GM12878 (cell line): ENCODE results near the gene PLCXD1. TPM values are rescaled to one million over a fixed set of nuclear protein-coding genes. Genes with fewer than 3 reads are reported as not detected.

Experiments used
- ATAC-seq: fragments of 200-7000 bp; cut with Tn5 transposase; 3 replicates; pipeline ENCODE4 v1.9.1; 2020; ENCODE audit warnings: mild to moderate bottlenecking, moderate library complexity
- BruUV-seq: library from RNA; stranded (reverse); fragments of 400-500 nt; replicated peaks from 2 replicates; lab custom pipeline; 2021; lab: Mats Ljungman, UMichigan
- CTCF ChIA-PET: fragments of 300-600 bp; sonication (Branson Sonifier 250); formaldehyde crosslinking; extraction: SDS; loops from one replicate; lab custom pipeline; 2021; ENCODE audit warnings: inconsistent platforms; lab: Yijun Ruan, JAX
- POLR2A ChIA-PET: fragments of 350-600 bp; formaldehyde crosslinking; extraction: SDS; loops from one replicate; lab custom pipeline; 2021; ENCODE audit warnings: inconsistent platforms; lab: Charles Lee
- RAD21 ChIA-PET: fragments of 300-600 bp; sonication (Branson Sonifier 250); formaldehyde crosslinking; loops from one replicate; lab custom pipeline; 2023; ENCODE audit warnings: antibody characterized with exemption; ENCODE audit not compliant: unreplicated experiment; lab: Charles Lee
- SMC1A ChIA-PET: fragments of 300-600 bp; sonication (Branson Sonifier 250); formaldehyde crosslinking; loops from one replicate; lab custom pipeline; 2023; ENCODE audit not compliant: unreplicated experiment, uncharacterized antibody; lab: Charles Lee
- DNase-seq: peaks from one replicate; pipeline ENCODE4 v3.0.0-alpha.2; 2011; ENCODE audit warnings: low read depth, low spot score
- FAIRE-seq: peaks from 3 replicates; lab custom pipeline; 2011; peaks lifted over from hg19 to GRCh38; lab: Jason Lieb, UNC
- H2AFZ ChIP-seq: 2 replicates; pipeline ENCODE4 v1.6.0; 2011; ENCODE audit warnings: low read depth, low read length, control low read depth; ENCODE audit not compliant: control insufficient read depth
- H3K27ac ChIP-seq: 2 replicates; pipeline ENCODE4 v1.5.1; 2011; ENCODE audit warnings: control low read depth; ENCODE audit not compliant: control insufficient read depth, insufficient read depth
- H3K27me3 ChIP-seq, 2 experiments: replicated peaks in 1 of 2; 2 replicates each; pipeline versions ENCODE4 v1.6.0 to v1.6.1; 2011; ENCODE audit warnings: low read length in 1 of 2; ENCODE audit not compliant: control insufficient read depth in 2 of 2, insufficient read depth in 2 of 2
- H3K36me3 ChIP-seq, 2 experiments: 2 replicates each; pipeline ENCODE4 v1.5.1; 2011; ENCODE audit warnings: low read length in 1 of 2; ENCODE audit not compliant: control insufficient read depth in 2 of 2, insufficient read depth in 2 of 2
- H3K4me1 ChIP-seq: 2 replicates; pipeline ENCODE4 v1.6.1; 2011; ENCODE audit warnings: mild to moderate bottlenecking, low read length, moderate library complexity, mixed read lengths; ENCODE audit not compliant: control insufficient read depth, insufficient read depth
- H3K4me2 ChIP-seq: 2 replicates; pipeline ENCODE4 v1.6.0; 2011; ENCODE audit warnings: control low read depth; ENCODE audit not compliant: control insufficient read depth, insufficient read depth
- H3K4me3 ChIP-seq: fragments of 200-600 bp; sonication (generic); 2 replicates; pipeline ENCODE4 v1.5.1; 2016
- H3K79me2 ChIP-seq: 2 replicates; pipeline ENCODE4 v1.6.0; 2011; ENCODE audit warnings: low read length; ENCODE audit not compliant: control insufficient read depth, insufficient read depth
- H3K9ac ChIP-seq: 2 replicates; pipeline ENCODE4 v1.8.0; 2011; ENCODE audit warnings: low read length, control low read depth, mixed read lengths; ENCODE audit not compliant: control insufficient read depth, insufficient read depth
- H3K9me3 ChIP-seq: replicated peaks from 3 replicates; pipeline ENCODE4 v1.5.1; 2011; ENCODE audit warnings: mild to moderate bottlenecking, low read length; ENCODE audit not compliant: control insufficient read depth, insufficient read depth
- H4K20me1 ChIP-seq: 2 replicates; pipeline ENCODE4 v1.6.0; 2011; ENCODE audit not compliant: control insufficient read depth, insufficient read depth
- ATF3 ChIP-seq: IDR thresholded peaks from 2 replicates; pipeline ENCODE4 v1.6.1; 2011; ENCODE audit warnings: low read depth, mild to moderate bottlenecking, low read length, moderate library complexity, borderline replicate concordance; ENCODE audit errors: extremely low read depth
- BHLHE40 ChIP-seq, 2 experiments: fragments of 450-650 bp in 1 of 2; IDR thresholded peaks; 2 replicates each; pipeline ENCODE4 v1.6.1; 2011 to 2017; ENCODE audit warnings: low read depth in 2 of 2, borderline replicate concordance in 1 of 2, improper control_type of control experiment in 1 of 2, low read length in 1 of 2, mild to moderate bottlenecking in 1 of 2
- ESRRA ChIP-seq: IDR thresholded peaks from 2 replicates; pipeline ENCODE4 v1.6.1; 2012; ENCODE audit warnings: mild to moderate bottlenecking, low read length, improper control_type of control experiment
- KAT2A ChIP-seq: conservative IDR thresholded peaks from 2 replicates; pipeline ENCODE4 v1.6.1; 2011; ENCODE audit warnings: low read depth, low read length; ENCODE audit not compliant: control insufficient read depth
- MAX ChIP-seq: IDR thresholded peaks from 2 replicates; pipeline ENCODE4 v1.6.1; 2012; ENCODE audit warnings: low read depth, low read length, improper control_type of control experiment
- MTA2 ChIP-seq: fragments of 450-650 bp; IDR thresholded peaks from 2 replicates; pipeline ENCODE4 v1.6.1; 2016; ENCODE audit warnings: low read depth, mild to moderate bottlenecking, moderate library complexity
- REST ChIP-seq: IDR thresholded peaks from 2 replicates; pipeline ENCODE4 v1.6.1; 2012; ENCODE audit warnings: mild to moderate bottlenecking, low read depth, low read length
- SMAD1 ChIP-seq: fragments of 450-650 bp; IDR thresholded peaks from 2 replicates; pipeline ENCODE4 v1.6.1; 2018; ENCODE audit warnings: mild to moderate bottlenecking, low read depth; ENCODE audit not compliant: partially characterized antibody
- SREBF1 ChIP-seq: IDR thresholded peaks from 2 replicates; pipeline ENCODE4 v1.6.1; 2012; ENCODE audit warnings: mild to moderate bottlenecking, low read length
- WGBS: methylation state at CpG from one replicate; pipeline ENCODE4 v1.1.6; 2016; ENCODE audit warnings: low lambda C conversion rate; ENCODE audit not compliant: insufficient replicate concordance, insufficient coverage; ENCODE audit errors: missing lambda C conversion rate; 5-methylcytosine and 5-hydroxymethylcytosine counted together
- in situ Hi-C: fragments of 300-500 bp; cut with MboI; formaldehyde crosslinking; loops from 9 replicates; pipeline ENCODE4 v1.14.3; 2018; ENCODE audit warnings: mixed read lengths
- intact Hi-C: fragments of 100-400 bp; cut with micrococcal nuclease; formaldehyde crosslinking; loops from one replicate; pipeline ENCODE4 v1.14.2; 2022; ENCODE audit not compliant: unreplicated experiment
- polyA plus RNA-seq, 11 experiments: library from polyadenylated mRNA; depleted of rRNA in 4 of 11; unstranded in 6 of 11; stranded (reverse) in 5 of 11; fragments of >200 nt; fragmentation: Nextera tagmentation in 4 of 11; fragmentation: Illumina TruSeq in 1 of 11; extraction: Ambion mirVana in 4 of 11; extraction: Trizol in 1 of 11; gene quantifications; 1 replicate in 1 of 11; 2 replicates in 10 of 11; pipeline versions ENCODE4 v1.2.1 to v1.2.3, GENCODE V29; 2011 to 2016; ENCODE audit warnings: inconsistent platforms in 2 of 11, missing spikeins in 2 of 11, low read depth in 1 of 11
- total RNA-seq, 4 experiments: library from RNA; depleted of rRNA in 3 of 4; stranded (reverse); fragments of >200 nt in 3 of 4; fragmentation: Illumina TruSeq in 1 of 4; extraction: Trizol in 1 of 4; gene quantifications; 2 replicates each; pipeline versions ENCODE4 v1.2.1 to v1.2.3, GENCODE V29; 2013 to 2021

Gene PLCXD1
- total and polyA plus RNA-seq, 10 of the 15 experiments (the other 5 are each of a cell fraction or from before 2014, with no cell fraction given): 2.4 to 49.7 (median 18.0) TPM

- no peak for ATAC-seq
- ChIA-PET SMC1A (no interaction called here), CTCF (no interaction called here), POLR2A (no interaction called here), RAD21 (no interaction called here)
- no peaks in the 10 kb centered on the region for H3K4me1 ChIP-seq
- no peak overlapping the region for H3K27ac ChIP-seq
- FAIRE-seq: no peak
- H3K4me3 ChIP-seq: no peak overlapping the region
- no peak for DNase-seq
- H3K36me3 ChIP-seq: no peaks in the 10 kb centered on the region
- 71% methylated on average over 8 of the region's 8 CpGs for WGBS
- H2AFZ ChIP-seq: no peak overlapping the region
- H4K20me1 ChIP-seq: no peaks in the 10 kb centered on the region
- H3K79me2 ChIP-seq: no peaks in the 10 kb centered on the region
- H3K9me3 ChIP-seq: no peaks in the 10 kb centered on the region; the same call in 2 of the 3 replicates
- in situ Hi-C loops (no loop called here), intact Hi-C loops (no loop called here)
- no peak overlapping the region for H3K4me2 ChIP-seq
- TF ChIP-seq REST (no peak), MTA2 (no peak), SREBF1 (no peak), MAX (no peak), ATF3 (no peak), SMAD1 (no peak), BHLHE40 (IDR thresholded peaks at IDR 0.05; ENCODE audit: borderline replicate concordance in 1 of 2, low read depth in 2 of 2, low read length in 1 of 2) (no peak), ESRRA (no peak), KAT2A (no peak)
- no TSS peak for BruUV-seq
- no peaks in the 10 kb centered on the region for H3K27me3 ChIP-seq
- H3K9ac ChIP-seq: no peak overlapping the region
Observed at GRCh38 chrX:258291-259040, 22.7 kb upstream of the PLCXD1 start.
